ENCODE data around the gene SON. TPM values are rescaled to one million over a fixed set of nuclear protein-coding genes. Genes with fewer than 3 reads are reported as not detected.

SON gene
- total and polyA plus RNA-seq, 2 donors from 2014 or later, result 83.0 to 285 TPM

- H3K4me3 ChIP-seq (ENCODE audit: low read length in 3 of 3), result no peak overlapping the region
- H3K9me3 ChIP-seq (ENCODE audit: control insufficient read depth in 2 of 3, insufficient read depth in 1 of 3, low read length in 3 of 3), result no peaks in the 10 kb centered on the region
- no peak for TF ChIP-seq CTCF (IDR thresholded peaks at IDR 0.05; ENCODE audit: borderline replicate concordance, extremely low read depth, insufficient read depth)
- intact Hi-C loops (cut with DNase I), result no loop called here
- no peak overlapping the region for H3K9ac ChIP-seq (ENCODE audit: low read length in 3 of 3)
- H3K4me1 ChIP-seq (ENCODE audit: control insufficient read depth in 2 of 3, insufficient read depth in 2 of 3, low read depth in 1 of 3, low read length in 3 of 3), result peaks cover 0 to 2% (median 0%) of the 10 kb centered on the region in 3 donors
- H3K27me3 ChIP-seq (ENCODE audit: control insufficient read depth, insufficient read depth, low read length), result no peaks in the 10 kb centered on the region
- FAIRE-seq, result no peak
- peaks cover 42 to 72% (median 52%) of the 10 kb centered on the region in 3 donors for H3K36me3 ChIP-seq (ENCODE audit: control insufficient read depth in 2 of 3, insufficient read depth in 3 of 3, low read length in 3 of 3)
- no peak overlapping the region for H3K27ac ChIP-seq (ENCODE audit: low read depth in 2 of 2, low read length in 2 of 2)
- no peak for DNase-seq
Observed at GRCh38 chr21:33550772-33551660, 8.2 kb downstream of the SON start.

- TF ChIP-seq CTCF (IDR thresholded peaks at IDR 0.05; ENCODE audit: borderline replicate concordance, extremely low read depth, insufficient read depth), result no peak
- FAIRE-seq, result no peak
Observed at GRCh38 chr21:33551664-33552063, 8.8 kb downstream of the SON start.

GRCh38 chr21:33552093-33552998, 9.5 kb downstream of the SON start:
- DNase-seq (no peak), FAIRE-seq (no peak)
- Histone ChIP-seq H3K27me3 (ENCODE audit: control insufficient read depth, insufficient read depth, low read length) (no peaks in the 10 kb centered on the region), H3K4me1 (ENCODE audit: control insufficient read depth in 2 of 3, insufficient read depth in 2 of 3, low read depth in 1 of 3, low read length in 3 of 3) (no peaks in the 10 kb centered on the region), H3K9ac (ENCODE audit: low read length in 3 of 3) (no peak overlapping the region), H3K27ac (ENCODE audit: low read depth in 2 of 2, low read length in 2 of 2) (no peak overlapping the region), H3K4me3 (ENCODE audit: low read length in 3 of 3) (no peak overlapping the region), H3K36me3 (ENCODE audit: control insufficient read depth in 2 of 3, insufficient read depth in 3 of 3, low read length in 3 of 3) (peaks cover 44 to 73% (median 59%) of the 10 kb centered on the region in 3 donors), H3K9me3 (ENCODE audit: control insufficient read depth in 2 of 3, insufficient read depth in 1 of 3, low read length in 3 of 3) (no peaks in the 10 kb centered on the region)
- intact Hi-C loops (cut with DNase I), result no loop called here
- no peak for TF ChIP-seq CTCF (IDR thresholded peaks at IDR 0.05; ENCODE audit: borderline replicate concordance, extremely low read depth, insufficient read depth)

More at GRCh38 chr21:33551664-33552063, 8.8 kb downstream of the SON start:
- DNase-seq, result no peak
- H3K9me3 ChIP-seq (ENCODE audit: control insufficient read depth in 2 of 3, insufficient read depth in 1 of 3, low read length in 3 of 3), result no peaks in the 10 kb centered on the region
- H3K36me3 ChIP-seq (ENCODE audit: control insufficient read depth in 2 of 3, insufficient read depth in 3 of 3, low read length in 3 of 3), result peaks cover 42 to 72% (median 54%) of the 10 kb centered on the region in 3 donors
- no peak overlapping the region for H3K27ac ChIP-seq (ENCODE audit: low read depth in 2 of 2, low read length in 2 of 2)
- no peak overlapping the region for H3K4me3 ChIP-seq (ENCODE audit: low read length in 3 of 3)
- no peaks in the 10 kb centered on the region for H3K4me1 ChIP-seq (ENCODE audit: control insufficient read depth in 2 of 3, insufficient read depth in 2 of 3, low read depth in 1 of 3, low read length in 3 of 3)
- intact Hi-C loops (cut with DNase I), result no loop called here
- no peak overlapping the region for H3K9ac ChIP-seq (ENCODE audit: low read length in 3 of 3)
- H3K27me3 ChIP-seq (ENCODE audit: control insufficient read depth, insufficient read depth, low read length), result no peaks in the 10 kb centered on the region

All from kidney (tissue), 14 donors.